Hematopoietic multipotent progenitor cell treated with erythropoietin and hydrocortisone succinate and interleukin-3 and kit ligand, for 8 days (in vitro differentiated cells): ENCODE results near the gene TTC34.
"Not testable (repeated sequence)": the region's sequence is repeated elsewhere in the genome, so short reads cannot be mapped to it uniquely, and the experiment has no call there.

Source experiments
- DNase-seq: peaks from one replicate; pipeline ENCODE4 v3.0.0-alpha.2; 2015

The TTC34 gene

DNA sequence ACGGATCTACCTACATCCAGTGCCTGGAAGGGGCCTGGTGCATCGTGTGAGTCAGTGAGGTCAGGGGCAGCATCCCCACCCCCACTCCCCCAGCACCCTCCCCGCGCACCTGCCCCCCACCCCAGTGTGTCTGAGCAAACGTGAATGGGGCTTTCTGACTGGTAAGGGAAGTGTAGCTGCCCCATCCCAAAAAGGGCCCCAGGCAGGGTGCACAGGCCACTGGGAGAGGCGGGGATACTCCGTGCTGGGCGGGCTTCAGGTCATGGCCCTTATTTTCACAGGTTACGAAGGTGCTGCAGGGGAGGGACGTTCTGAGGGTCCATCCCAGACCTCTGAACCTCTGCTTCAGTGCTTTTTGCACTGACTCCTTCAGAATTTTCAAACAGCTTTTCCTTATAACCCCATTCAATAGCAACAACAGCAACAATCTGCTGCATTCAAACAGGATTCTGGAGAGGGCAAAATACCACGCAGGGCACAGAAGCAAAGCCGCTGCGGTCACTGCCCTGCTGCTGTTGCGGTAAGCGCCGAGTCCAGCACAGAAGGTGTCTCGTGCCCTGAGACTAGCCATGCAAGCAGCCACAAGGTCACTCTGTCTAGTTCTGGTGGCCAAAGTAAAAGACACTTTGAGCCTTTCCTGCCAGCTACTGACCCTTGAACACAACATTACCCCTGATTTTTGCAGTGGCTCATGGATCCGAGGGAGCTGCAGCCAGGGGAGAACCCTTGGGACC, 10.3 kb downstream of the TTC34 start:
- no peak for DNase-seq

DNA sequence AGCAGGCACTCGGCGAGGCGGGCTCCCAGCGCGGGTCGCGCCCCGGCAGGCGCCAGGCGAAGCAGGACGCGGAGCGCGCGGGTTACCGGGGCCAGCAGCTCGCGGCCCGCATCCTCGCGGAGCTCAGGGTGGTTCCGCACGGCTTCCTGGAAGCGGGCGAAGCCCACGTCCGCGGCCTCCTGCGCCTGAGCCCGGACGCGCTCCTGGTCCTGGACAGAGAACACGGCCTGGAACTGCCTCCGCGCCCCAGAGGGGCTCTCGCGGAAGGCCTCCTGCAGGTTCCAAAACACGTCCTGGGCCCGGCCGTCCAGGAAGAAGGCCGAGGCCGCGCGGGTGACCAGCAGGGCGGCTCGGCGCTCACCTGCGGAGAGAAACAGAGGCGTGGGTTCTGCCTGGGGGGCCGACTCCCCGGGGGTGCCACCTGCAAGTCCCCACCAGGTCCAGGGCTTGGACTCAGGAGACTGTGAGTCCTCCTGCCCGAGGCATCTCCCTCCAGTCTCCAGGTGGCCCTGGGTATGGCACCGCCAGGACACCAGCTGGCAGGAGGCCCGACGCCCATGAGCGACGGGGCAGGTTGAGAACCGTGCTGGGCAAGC, 11.4 kb downstream of the TTC34 start:
- DNase-seq = no peak

DNA sequence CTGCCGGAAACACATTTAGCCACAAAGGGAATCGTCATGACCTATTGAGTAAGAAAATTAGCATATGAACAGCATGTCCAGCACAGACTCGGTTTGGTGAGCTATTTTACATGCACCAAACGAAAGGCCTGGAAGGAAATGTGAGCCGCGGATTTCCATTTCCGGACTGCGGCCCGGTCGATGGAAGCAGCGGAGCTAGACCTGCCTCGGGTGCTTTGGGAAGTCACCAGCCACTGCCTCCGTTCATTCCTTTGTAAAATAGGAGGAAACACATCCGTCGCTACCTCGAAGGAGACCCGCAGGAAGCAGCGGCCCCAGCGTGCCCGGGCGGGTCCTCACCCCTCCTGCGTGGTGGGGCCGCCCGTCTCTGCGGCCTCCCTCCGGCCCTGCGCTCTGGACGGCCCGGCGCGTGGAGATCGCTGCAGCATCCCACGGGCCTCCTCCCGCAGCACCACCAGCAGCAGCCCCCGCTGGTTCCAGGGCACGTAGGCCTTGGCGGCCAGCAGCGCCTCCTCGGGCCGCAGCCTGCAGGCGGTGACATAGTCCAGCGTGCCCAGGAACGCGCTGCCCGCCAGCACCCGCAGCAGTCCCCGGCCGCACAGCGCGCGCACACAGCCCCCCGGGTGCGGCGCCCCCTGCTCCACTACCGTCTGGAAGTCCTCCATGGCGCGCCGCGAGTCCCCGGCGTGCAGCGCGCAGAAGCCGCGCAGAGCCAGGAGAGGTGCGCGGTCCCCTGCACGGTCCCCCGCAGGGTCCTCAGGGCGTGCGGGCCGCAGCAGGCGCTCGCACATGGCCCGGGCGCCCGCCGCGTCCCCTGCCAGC, 12.1 kb downstream of the TTC34 start:
- no peak for DNase-seq

DNA sequence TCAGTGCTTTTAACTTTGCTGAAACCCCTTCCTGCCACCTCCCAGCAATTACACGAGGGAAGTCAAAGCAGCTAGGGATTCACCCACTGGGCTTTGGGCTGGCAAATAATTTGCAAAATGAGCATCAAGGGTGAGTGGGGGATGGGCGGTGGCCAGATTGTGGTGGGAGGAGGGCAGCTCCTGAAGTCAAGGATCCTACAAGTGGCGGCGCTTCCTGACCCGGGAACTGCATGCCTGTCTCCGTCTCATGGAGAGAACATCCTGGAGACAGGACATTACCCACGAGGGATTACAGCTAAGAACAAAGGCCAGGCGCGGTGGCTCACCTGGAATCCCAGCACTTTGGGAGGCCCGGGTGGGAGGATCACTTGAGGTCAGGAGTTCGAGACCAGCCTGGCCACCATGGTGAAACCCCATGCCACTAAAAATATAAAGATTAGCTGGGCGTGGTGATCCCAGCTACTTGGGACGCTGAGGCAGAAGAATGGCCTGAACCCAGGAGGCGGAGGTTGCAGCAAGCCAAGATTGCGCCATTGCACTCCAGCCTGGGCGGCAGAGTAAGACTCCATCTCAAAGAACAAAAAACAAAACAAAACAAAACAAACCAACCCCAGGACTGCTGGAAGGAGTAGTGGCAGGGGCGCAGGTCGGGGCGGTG, 12.9 kb downstream of the TTC34 start:
- DNase-seq = no peak

DNA sequence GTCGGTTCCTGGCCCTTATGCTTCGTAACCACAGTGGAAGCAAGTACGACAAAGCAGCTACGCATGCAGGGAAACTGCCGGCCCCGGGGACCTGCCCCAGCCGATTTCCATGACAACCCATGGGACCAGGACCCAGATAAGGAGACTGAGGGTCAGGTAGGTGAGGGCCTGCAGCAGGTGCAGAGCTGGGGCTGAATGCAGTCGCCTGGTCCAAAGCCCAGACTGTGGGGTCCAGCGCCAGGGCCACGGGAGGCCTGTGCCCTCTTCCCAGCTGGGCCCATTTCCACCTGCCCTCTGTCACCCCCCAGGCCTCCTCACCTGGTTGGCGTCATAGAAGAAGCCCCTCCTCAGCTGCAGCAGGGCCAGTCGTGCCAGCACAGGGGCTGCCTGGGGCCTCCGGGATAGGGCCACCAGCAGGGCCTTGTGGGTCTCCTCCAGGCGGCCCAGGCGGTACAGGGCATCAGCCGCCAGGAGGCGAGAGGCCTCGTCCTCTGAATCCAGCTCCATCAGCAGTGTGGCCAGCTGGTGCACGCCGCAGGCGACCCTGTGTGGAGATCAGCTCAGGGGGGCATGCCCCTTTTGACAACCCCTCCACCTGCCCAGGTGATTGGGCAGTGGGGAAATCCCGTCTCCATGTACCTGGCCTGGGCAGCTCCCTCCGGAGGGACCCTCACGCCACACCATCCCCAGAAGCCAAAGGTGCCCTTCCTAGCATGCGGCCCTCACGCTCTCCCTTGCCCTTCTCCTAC, 14.2 kb downstream of the TTC34 start:
- no peak for DNase-seq

DNA sequence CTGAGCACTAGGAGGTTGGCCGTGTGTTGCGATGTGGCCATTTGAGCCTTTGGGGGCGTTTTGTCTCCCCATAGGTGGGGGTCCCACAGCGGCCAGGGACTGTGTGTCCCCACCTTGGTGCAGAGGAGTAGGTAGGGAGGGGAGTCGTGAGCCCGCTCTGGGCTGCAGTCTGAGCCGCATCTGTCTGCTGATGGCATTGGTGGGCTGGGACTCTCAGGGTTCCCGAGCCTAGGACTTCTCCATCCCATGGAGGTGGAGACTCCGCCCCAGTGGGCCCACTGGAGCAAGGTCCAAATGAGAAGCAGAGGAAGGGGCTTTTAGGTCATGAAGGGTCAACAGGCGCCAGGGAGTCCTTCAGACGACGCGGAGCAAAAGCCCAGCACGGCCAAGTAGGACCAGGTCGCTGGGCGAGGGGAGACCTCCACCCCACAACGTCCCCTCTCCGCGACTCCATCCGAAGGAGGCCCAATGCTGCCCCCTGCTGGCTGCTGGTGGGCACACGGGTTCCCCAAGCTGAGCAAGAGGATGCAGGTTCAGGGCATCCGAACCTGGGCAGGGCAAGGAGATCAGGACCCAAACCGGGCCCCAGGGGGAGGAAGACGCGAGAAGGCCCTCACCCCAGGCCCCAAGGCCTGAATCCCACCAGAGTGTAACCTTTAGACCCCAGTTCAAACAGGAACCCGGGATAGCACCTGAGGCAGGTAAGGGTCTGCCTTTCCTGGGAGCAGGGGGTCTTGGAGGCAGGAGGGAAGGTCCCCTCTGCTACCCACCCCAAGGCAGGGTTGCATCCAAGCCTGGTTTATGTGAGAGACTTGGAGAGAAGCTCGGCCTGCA, 14.9 kb downstream of the TTC34 start:
- DNase-seq = peak; percentile 44

DNA sequence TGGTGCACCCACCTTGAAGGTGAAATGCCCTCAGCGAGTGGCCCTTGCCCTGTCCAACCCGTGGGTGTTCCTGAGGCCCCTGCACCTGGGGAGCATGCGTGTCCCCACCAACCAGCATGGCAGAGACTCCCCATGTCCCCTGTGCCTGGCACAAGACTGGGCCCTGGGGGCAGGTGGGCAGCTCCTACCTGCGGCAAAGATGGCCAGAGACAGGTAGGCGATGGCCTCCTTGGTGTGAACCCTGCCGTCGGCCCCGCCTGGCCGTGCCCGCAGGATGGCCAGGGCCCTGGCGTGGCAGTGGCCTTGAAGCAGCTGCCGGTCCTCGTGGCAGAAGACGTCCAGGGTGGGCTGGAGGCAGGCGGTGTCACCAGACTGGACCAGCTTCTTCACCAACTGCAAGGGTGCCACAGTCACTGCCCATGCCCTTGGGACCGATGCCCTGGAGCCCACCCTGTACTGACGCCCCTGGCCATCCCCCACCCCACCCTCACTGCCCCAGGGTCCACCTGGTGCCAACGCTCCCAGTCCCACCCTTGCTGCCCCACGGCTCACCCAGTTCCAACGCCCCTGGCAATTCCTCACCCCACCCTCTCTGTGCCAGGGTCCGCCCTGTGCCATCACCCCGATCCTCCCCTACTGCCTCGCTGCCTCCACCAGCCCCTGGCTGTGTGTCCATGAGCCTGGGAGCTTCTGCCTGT, 15.7 kb downstream of the TTC34 start:
- no peak for DNase-seq

DNA sequence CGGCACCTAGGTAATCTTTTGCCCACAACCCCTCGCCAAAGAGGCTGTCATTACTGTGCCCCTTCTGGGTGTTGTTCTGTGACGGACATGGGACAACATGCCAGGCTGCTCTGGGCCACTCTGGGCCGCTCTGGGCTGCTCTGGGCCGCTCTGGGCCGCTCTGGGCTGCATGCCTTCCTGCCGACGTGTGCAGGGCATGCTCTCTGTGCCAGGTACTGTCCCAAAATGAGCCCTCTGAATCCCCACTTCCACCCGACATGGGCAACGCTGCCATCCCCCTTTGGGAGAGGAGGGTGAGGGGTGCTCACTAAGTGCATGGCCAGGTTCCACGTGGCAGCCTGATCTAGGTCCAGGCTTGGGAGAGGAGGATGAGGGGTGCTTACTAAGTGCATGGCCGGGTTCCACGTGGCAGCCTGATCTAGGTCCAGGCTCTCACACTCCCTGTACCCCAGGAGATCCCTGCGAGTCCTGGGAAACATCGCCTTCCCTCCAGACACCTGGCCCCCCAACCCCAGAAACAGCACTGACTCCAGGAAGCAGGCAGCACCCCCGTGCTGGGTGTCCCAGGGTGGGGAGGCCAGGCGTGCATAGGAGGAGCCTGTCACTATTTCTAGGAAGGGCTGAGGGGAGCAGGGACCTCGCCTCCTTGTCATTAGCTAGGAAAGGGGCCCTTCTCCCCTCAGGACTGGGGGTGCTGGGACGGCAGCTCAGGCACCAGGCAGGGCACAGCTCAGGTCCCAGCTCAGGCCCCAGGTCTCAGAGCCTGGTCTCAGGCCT, 16.5 kb downstream of the TTC34 start:
- DNase-seq = no peak

DNA sequence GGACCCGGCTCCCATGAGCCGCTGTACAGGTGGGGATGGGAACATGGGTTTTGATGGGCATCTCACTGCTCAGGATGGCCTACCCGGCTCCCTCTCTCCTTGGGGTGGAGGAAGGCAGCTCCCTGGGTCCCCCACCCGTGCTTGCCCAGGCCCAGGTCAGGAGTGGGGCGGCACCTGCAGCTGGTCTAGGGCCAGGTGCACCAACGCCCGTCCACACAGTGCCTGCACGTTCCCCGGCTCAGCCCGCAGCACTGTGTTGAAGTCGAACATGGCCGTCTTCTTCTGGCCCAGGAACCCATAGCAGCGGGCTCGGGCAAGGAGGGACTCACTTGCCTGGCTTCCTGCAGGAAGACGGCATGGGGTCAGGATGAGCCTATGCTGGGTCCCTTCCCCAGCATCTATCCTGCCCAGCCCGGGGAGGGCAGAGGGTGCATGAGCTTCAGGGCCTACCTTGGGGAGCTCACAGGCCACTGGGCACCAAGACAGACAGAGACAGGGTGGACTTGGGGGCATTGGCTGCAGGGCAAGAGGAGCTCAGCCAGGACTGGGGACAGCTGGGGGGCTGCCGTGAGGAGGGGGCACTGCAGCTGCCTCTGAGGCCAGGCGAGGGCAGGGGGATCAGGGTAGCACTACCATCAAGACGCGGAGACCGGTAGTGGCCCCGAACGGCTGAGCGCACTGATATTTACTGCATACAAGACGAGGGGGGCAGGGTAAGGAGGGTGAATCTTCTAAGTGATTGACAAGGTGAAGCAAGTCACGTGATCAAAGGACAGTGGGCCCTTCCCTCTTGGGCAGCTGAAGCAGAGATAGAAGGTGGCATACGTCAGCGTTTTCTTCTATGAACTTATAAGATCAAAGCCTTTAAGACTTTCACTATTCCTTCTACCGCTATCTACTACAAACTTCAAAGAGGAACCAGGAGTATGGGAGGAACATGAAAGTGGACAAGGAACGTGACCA, 17.8 kb downstream of the TTC34 start:
- DNase-seq = no peak

DNA sequence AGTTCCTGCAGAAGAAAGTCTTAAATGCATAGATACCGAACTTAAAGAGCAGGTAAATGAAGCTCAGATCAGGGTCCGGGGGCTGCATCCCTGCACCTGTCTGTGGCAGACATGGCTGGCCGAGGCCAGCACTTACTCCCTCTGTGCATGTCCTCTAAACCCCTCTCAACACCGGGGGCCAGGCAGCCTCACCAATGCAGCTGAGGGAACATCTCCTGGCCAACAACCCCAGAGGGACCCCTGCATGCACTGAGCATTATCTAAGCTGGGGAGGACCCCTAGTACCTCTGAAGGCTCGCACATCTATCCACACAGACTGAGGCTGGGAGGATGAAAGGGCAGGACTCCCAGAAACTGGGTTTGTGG, 18.4 kb downstream of the TTC34 start:
- no peak for DNase-seq

DNA sequence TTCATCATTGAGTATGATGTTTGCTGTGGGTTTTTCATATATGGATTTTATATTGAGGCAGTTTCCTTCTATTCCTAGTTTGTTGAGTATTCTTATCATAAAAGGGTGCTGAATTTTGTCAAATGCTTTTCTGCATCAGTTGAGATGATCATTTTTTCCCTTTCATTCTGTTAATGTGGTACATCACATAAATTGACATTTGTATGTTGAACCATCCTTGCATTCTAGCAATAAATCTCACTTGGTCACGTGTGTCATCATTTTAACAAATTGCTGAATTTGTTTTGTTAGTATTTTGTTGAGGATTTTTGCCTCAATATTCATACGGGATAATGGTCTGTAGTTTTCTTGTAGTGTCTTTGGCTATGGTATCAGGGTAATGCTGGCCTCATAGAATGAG, 19.9 kb downstream of the TTC34 start:
- DNase-seq = no peak

DNA sequence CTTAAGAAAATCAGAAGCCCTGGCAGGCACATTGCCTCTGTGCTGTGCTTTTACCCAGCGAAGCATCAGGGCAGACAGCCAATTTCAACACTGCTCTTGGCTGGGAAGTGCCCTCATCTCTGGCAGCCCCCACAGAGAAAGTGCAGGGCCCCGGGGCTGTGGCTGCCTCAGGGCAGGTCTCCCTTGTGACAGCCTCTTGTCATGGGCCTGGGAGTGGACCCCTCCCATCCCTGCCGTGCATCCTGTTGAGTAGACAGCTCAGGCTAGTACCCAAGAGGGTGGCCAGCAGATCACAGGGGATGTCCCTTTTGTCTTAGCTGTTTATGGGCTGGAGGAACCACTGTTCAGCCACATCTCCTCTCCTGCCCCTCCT, 23.3 kb downstream of the TTC34 start:
- no peak for DNase-seq

DNA sequence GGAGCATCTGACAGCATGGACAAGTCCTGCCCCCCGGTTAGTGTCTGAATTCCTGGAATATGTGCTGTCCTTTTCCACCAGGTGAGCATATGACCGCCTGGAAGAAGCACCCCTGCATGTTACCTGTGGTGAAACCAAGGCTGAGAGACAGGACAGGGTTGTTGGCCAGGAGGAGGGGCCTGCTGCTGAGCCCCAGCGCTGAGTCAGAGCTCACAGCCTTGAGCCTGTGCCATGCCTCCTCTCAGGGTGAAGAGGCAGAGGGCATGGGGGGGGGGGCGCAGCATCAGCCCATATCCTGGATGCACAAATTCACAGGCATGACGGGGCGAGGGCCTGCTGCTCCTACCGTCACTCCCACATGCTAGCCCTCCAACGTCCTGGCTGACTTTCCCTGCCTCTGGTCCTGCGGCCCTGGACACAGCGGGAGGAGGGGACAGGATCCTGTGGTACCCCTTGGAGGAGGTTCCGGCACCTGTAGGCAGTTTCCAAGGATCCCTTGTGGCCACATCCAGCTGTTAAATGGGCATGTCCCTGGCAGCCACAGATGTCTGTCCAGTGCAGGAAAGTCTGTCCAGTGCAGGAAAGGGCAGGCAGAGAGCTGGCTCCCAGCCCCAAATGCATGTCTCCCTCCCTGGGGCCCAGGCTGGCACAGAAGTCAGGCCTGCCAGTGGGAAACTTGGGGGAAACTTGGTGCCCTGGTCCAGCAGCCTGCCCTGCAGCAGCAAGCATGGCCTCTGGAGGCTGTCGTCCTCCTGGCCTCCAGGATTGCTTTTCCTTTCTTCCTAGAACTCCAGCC, 23.9 kb downstream of the TTC34 start:
- no peak for DNase-seq

DNA sequence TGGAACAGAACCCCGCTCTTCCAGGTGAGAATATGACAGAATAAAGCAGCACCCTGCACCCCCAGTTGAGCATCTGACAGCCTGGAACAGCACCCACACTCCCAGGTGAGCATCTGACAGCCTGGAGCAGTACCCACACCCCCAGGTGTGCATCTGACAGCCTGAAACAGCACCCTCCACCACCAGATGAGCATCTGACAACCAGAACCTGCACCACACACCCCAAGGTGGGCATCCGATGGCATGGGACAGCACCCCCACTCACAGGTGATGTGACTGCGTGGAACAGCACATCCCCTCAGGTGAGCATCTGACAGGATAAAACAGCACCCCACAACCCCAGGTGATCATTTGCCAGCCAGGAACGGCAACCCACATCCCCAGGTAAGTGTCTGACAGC, 26.2 kb downstream of the TTC34 start:
- not testable (repeated sequence) for DNase-seq

DNA sequence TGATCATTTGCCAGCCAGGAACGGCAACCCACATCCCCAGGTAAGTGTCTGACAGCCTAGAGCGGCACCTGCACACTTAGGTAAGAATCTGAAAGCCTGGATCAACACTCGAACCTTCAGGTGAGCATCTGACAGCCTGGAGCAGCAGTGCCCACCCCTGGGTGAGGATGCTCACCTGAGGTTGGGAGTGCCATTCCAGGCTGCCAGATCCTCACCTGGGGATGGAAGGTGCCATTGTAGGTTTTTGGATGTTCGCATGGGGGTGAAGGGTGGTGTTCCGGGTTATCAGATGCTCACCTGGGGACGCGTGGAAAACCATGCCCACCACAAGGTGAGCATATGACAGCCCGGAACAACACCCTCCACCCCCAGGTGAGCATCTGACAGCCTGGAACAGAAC, 33.4 kb downstream of the TTC34 start:
- DNase-seq = not testable (repeated sequence)

DNA sequence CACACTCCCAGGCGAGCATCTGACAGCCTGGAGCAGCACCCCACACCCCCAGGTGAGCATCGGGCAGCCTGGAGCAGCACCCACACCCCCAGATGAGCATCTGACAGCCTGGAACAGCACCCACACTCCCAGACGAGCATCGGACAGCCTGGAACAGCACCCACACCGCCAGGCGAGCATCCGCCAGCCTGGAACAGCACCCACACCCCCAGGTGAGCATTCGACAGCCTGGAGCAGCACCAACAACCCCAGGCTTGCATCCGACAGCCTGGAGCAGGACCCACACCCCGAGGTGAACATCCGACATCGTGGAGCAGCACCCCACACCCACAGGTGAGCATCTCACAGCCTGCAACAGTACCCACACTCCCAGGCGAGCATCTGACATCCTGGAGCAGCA, 42.1 kb downstream of the TTC34 start:
- not testable (repeated sequence) for DNase-seq

DNA sequence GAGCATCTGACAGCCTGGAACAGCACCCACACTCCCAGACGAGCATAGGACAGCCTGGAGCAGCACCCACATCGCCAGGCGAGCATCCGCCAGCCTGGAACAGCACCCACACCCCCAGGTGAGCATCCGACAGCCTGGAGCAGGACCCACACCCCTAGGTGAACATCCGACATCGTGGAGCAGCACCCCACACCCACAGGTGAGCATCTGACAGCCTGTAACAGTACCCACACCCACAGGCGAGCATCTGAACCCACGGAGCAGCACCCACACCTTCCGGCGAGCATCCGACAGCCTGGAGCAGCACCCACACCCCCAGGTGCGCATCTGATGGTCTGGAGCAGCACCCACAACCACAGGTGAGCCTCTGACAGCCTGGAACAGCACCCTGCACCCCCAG, 44.0 kb downstream of the TTC34 start:
- not testable (repeated sequence) for DNase-seq

DNA sequence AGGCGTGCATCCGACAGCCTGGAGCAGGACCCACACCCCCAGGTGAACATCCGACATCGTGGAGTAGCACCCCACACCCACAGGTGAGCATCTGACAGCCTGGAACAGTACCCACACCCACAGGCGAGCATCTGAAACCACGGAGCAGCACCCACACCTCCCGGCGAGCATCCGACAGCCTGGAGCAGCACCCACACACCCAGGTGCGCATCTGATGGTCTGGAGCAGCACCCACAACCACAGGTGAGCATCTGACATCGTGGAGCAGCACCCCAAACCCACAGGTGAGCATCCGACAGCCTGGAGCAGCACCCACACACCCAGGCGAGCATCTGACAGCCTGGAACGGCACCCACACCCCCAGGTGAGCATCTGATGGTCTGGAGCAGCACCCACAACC, 46.1 kb downstream of the TTC34 start:
- DNase-seq = not testable (repeated sequence)
